Smooth muscle cell of the brain vasculature (primary cell): ENCODE data around the gene EED.
"Not testable (repeated sequence)": the region's sequence is repeated elsewhere in the genome, so short reads cannot be mapped to it uniquely, and the experiment has no call there.

Experiments
- DNase-seq: peaks from one replicate; pipeline ENCODE4 v3.0.0-alpha.2; 2012; ENCODE audit warnings: low read depth, low spot score

EED gene

GRCh38 chr11:86247608-86248007, 3.1 kb downstream of the EED start:
- DNase-seq = no peak

- no peak for DNase-seq
Measured at GRCh38 chr11:86248609-86249008, 4.1 kb downstream of the EED start.

DNA sequence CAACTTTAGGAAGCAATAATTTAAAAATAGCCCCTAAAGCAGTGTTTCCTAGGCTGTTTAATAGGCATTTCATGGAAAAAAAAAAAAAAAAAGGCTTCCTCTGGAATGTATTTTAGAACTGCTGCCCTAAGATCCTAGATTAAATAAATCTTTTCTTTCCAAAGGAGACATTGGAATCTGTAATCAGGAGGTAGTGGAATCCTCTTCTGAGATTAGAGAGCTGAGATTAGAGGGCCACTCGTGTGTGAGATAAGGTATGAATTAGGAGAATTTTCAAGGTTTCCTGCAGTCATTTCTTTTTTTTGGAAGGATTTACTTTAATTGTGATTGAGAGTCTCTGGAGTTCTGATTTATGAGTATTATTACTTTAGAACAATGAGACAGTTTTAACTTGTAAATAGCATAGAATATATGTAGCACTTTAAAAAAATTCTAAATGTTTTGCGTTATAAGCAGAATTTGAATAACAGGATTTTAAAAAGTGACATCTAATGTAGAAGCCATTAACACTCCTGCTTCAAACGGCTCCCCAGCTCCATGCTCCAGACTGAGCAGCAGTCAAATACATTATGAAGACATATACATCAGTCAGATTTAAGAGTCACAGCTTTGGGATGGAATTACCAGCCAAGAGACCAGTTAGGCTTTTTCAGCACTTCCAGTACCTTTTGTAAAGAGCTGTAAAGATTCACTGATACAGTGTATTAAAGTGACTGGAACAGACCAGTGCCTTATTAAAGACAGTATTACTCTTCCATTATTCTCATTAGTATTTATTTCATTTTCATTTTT, 5.0 kb downstream of the EED start:
- no peak for DNase-seq

DNA sequence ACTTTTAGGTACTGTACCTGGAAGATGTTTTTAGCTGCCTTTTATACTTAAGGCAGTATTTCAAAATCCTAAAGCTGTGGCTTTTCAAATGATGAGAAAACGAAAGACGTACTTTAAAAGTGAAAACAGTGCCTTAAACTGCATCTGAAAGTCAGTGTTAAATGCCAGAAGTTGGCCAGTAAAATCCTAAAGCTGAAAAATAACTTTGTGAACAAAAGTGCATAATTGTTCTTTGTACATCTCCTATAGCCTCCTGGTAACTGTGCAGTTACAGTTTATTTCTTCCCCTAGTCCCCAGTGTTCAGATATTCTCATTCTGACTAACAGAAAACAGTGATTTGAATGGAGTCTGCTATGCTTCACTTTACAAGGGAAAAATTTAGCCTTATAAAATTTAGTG, 6.8 kb downstream of the EED start:
- DNase-seq = no peak

DNA sequence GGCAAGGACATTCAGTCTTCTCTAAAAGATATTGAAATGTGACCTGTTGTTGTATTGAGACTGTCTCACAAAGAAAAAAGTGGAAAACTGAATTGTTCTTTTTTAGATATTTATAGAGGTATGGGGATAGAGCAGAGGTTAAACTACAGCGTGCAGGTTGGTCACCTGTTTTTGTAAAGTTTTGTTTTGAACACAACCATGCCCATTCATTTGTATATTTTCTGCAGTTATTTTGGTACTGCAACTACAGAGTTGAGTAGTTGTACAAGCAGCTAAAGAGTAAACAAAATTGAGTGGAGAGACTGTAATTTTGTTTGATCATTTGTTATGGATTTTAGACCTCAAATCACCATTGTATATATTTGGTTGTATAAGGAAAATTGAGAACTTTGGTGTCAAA, 11.3 kb downstream of the EED start:
- DNase-seq = no peak

GRCh38 chr11:86256608-86257007, 12.1 kb downstream of the EED start:
- no peak for DNase-seq

DNA sequence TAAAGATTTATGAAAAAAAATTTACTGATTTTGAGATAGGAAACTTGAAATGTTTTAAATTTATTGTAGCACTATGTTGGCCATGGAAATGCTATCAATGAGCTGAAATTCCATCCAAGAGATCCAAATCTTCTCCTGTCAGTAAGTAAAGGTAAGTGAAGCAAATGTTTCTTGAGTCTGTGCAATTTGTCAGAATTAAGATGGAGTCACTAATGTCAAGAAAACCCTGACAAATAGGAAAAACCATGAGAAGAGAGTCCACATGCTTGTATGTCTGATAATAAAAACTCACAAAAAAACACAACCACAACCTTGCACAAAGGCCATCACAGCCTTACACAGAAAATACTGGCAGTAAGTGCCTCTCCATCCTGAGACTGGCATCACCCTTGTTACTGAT, 12.9 kb downstream of the EED start:
- no peak for DNase-seq

GRCh38 chr11:86259730-86260129, 15.2 kb downstream of the EED start:
- DNase-seq = no peak

GRCh38 chr11:86261328-86261727, 16.8 kb downstream of the EED start:
- DNase-seq = no peak

DNA sequence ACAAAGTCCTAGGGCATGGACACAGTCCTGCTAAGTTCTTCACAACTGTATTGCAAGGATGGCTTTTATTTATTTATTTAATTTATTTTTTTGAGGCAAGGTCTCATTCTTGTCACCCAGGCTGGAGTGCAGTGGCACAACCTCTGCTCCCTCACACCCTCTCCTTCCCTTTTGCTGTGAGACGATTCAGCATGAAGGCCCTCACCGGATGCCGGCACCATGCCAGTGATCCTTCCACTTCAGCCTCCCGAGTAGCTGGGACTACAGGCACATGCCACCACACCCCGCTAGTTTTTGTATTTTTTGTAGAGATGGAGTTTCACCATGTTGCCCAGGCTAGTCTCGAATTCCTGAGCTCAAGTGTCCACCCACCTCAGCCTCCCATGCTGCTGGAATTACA, 17.8 kb downstream of the EED start:
- DNase-seq = no peak

DNA sequence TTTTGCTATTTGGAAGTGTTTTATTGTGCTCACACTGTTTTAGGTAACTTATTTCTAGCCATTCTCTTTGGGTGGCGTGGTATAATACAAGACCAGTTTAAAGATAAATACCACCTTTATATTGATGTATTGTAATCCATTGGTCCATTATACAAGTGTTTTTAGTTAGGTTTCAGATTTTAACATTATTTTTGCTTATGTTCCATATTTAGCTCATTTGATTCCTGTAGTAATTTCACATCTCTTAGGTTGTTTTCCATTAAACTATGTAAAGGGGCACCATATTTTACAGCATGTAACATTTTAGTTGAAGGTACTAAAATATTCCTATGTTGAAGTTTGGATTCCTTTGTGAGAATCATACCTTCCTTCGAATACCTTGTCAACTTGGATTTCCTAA, 20.1 kb downstream of the EED start:
- no peak for DNase-seq

GRCh38 chr11:86265194-86265593, 20.6 kb downstream of the EED start:
- DNase-seq = no peak

GRCh38 chr11:86269645-86270044, 25.1 kb downstream of the EED start:
- DNase-seq = no peak

DNA sequence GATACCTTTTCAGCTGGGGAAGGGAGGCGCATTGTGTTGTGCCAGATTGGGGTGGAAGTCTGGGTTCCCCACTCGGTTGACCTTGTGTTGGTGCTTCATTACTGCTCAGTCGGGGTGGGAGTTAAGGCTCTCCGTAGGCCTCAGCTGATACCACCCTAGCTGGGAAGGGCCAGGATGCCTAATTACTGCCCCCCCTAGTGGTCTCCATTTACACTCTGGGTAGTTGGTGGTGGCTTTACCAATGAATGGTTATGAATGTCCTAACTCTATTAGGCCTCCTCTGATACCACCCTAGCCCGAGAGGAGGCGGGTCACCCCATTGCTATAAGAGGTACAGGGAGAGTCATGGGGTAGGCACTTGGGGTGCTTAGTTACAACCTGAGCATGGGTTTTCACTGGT, 29.9 kb downstream of the EED start:
- DNase-seq = no peak

DNA sequence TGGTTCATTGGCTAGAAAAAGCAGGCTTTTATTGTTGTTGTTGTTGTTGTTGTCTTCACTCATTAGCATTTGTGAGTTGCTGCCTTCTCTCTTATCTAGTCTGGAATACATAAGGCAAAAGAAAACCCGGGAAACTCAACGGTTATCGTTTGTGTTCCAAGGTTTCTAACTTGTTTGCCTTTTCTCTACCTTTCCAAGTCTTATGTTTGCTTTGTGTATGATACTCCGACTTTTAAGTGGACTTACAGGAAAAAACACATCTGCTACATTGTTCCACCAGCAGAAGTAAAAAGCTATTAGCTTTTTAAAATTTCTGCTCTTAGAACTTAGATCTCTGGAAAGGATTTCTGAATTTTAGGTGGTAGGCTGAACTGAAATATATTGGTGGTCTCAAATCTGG, 30.4 kb downstream of the EED start:
- no peak for DNase-seq

- no peak for DNase-seq
Measured at GRCh38 chr11:86275493-86276370, 31.2 kb downstream of the EED start.

GRCh38 chr11:86277741-86278140, 33.2 kb downstream of the EED start:
- no peak for DNase-seq

DNA sequence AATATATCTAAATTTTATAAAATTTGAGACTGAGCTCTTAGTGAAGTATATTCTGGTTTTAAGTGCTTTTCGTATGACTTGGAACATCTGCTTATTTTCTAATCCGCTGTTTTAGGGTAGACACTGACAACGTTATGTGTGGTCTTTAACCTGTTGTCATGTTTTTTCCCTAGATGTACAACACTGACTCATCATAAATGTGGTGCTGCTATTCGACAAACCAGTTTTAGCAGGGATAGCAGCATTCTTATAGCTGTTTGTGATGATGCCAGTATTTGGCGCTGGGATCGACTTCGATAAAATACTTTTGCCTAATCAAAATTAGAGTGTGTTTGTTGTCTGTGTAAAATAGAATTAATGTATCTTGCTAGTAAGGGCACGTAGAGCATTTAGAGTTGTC, 33.7 kb downstream of the EED start:
- DNase-seq = no peak

GRCh38 chr11:86279747-86280146, 35.2 kb downstream of the EED start:
- no peak for DNase-seq

GRCh38 chr11:86287468-86287796, 42.9 kb downstream of the EED start:
- DNase-seq = no peak

DNA sequence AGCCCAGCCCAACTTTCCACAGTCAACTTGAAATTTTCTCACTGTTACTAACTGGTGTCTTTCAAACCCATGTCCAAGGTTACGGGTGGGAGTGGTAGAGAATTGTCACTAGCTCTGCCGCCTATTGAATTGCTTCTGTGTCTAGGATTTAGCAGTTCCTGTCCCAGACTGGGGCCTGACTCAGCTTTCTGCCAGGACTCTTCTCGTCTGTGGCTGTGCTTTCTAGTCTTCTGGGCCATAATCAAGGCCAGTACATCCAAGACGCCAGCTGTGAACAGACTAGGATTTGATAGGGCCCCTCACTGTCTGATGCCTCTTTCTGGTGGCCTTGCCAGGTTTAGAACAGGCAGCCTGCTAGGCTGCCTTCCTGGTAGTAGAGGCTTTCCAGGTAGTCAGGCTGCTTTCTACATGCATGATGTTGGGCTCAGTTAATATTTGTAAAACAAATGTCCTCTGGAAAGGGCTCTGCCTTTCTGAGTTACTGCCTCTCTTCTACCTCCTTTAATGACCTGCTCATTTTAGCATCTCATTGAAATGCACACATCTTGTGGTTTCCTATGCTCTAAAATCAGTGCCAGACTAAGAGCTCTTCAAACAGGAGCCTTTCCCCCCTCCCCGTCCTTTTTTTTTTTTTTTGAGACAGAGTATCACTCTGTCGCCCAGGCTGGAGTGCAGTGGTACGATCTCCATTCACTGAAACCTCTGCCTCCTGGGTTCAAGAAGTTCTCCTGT, 44.4 kb downstream of the EED start:
- no peak for DNase-seq

GRCh38 chr11:86289508-86290280, 45.1 kb downstream of the EED start:
- not testable (repeated sequence) for DNase-seq
